Activated CD4-positive, CD25-positive, alpha-beta regulatory T cell treated with anti-CD3 and anti-CD28 coated beads, Interleukin-2, amount 50 U/mL, for 72 hours (primary cell): ENCODE results near the gene DUSP28.
"Not testable (repeated sequence)": the region's sequence is repeated elsewhere in the genome, so short reads cannot be mapped to it uniquely, and the experiment has no call there.

Experiments used
- DNase-seq: peaks from one replicate; pipeline ENCODE4 v3.0.0; 2021

Gene DUSP28

DNA sequence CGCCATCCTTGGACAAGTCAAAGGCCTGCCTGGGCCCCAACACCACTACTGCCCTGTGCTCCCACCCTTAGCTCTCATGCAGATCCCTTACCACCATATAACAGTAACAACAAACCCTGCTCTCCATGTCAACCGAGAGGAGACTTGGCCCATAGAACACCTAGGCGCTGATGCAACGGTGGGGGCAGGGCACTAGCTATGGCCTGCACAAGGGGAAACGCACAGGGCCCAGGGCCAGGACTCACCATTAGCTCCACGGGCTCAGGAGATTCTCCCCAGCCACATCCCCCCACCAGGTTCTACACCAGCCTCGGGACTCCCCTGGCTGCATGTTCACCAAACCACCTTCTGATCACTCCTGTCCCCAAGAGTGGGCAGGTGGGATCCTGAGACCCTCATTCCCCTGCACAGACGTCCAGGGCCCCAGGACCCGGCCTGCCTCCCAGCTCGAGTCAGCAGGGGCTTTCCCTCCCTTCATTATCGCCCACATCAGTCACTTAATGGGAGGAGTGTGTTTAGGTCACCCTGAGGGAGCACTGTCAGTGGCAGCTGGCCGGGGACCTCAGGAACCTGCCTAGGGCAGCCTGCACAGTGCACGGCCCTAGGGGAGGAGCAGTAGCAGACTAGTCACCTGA lies 31.6 kb upstream of the DUSP28 start:
- no peak for DNase-seq

DNA sequence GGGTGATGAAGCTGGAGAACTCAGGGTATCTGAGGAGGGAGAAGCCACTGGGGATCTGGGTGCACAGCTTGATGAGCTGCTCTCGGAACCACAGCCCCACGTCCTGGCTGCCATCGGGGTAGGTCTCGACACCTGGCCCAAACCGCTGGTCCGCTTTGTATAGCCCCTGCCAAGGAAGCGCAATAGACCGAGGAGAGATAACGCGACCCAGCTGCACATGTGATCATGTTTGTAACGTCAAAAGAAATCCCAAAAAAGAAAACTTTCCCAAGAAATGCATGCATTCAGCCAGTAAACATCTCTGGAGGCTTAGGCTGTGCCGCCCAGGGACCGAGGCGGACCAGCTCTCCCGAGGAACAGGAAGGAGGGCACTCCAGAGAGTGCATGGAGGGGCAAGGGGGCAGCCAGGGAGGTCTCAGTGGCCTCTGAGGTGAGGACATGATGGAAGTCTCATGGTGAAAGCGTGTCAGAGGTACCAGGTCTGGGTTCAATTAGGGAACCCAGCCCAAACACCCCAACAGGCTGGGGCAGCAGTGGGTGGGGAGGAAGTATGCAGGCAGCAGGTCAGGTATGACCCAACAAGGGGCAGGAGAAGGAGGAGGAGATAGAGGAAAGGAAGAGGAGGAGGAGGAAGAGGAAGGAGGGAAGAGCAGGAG lies 30.7 kb upstream of the DUSP28 start:
- no peak for DNase-seq

DNA sequence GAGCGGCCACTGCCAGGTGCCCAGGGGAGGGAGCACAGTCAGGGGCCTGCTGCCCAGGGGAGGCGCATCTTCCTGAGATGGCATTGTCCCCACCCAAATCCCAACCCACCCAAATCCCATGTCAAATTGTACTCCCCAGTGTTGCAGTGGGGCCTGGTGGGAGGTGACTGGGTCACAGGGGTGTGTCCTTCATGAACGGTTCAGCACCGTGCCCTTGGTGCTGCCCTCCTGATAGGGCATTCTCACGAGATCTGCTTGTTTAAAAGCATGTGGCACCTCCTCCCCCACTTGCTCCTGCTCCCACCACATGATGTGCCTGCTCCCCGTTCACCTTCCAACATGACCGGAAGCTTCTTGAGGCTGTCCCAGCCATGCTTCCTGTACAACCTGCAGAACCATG lies 30.0 kb upstream of the DUSP28 start:
- no peak for DNase-seq

GRCh38 chr2:240531038-240531437 lies 29.1 kb upstream of the DUSP28 start:
- no peak for DNase-seq

DNA sequence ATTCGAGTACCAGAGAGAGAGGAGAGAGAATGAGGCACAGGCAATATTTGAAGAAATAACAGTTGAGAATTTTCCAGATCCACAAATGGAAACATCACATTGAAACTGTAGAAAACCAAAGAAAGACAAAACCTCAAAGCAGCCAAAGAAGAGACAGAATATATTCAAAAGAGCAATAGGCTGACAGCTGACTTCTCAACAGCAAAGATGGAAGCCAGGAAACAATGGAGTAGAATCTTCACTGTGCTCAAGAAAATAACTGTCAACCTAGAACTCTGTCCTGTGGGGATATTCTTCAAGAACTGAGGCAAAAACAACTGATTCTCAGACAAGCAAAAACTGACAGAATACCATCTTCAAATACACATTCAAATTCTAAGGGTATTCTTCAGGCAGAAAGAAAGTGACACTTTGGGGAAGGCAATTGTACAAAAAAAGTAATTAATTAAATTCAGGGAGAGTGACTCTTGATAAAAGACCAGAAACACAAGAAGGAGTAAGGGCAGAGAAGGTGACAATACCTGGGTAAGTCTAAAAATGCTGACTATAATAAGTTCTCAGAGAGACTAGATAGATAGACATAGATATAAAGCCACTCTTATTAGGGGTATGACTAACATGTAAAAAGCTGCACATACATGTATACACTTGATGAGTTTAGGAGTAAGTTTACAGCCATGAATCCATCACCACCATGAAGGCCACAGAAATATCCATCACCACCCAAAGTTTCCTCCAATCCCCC lies 28.0 kb upstream of the DUSP28 start:
- no peak for DNase-seq

DNA sequence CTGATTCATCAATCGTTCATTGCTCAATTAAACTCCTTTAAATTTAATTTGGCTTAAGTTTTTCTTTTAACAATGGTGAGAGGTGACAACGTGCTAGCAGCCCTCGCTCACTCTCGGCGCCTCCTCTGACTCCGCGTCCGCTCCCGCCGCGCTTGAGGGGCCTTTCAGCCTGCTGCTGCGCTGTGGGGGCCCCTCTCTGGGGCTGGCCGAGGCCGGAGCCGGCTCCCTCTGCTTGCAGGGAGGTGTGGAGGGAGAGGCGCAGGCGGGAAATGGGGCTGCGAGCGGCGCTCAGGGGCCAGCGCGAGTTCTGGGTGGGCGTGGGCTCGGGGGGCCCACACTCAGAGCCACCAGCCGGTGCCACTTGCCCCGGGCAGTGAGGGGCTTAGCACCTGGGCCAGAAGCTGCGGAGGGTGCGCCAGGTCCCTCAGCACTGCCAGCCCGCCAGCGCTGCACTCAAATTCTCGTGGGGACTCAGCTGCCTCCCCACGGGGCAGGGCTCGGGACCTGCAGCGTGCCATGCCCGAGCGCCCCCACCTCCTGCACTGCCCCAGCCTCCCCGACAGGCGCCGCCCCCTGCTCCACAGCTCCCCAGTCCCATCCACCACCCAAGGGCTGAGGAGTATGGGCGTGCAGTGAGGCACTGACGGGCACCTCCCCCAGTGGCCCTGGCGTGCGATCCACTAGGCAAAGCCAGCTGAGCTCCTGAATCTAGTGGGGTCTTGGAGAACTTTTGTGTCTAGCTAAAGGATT lies 22.0 kb upstream of the DUSP28 start:
- no peak for DNase-seq

- DNase-seq = not testable (repeated sequence)
These were observed 21.1 kb upstream of the DUSP28 start for GRCh38 chr2:240539101-240539500.

- no peak for DNase-seq
These were observed 20.3 kb upstream of the DUSP28 start for GRCh38 chr2:240539906-240540305.

DNA sequence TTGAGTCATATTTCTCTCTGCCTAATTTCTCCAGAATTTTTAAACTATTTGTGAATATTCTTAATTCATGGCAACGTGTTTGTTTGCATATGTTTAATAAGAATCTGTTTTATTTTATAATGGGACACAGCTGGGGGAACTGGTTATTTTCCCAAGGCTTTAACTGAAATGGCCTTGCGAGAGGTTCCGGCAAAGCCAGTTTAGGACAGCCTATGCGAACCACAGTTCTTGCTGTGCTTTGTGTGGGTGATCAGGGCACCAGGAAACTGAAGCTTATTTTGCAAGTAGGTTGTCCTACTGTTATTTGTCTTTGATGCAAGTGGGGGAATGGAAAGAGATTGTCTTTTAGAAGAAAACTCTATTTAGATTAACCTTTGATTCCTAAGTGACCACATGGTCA lies 8.9 kb upstream of the DUSP28 start:
- no peak for DNase-seq

- DNase-seq = no peak
These were observed 8.3 kb upstream of the DUSP28 start for GRCh38 chr2:240551811-240552210.

- no peak for DNase-seq
These were observed 6.1 kb upstream of the DUSP28 start for GRCh38 chr2:240553956-240554480.

DNA sequence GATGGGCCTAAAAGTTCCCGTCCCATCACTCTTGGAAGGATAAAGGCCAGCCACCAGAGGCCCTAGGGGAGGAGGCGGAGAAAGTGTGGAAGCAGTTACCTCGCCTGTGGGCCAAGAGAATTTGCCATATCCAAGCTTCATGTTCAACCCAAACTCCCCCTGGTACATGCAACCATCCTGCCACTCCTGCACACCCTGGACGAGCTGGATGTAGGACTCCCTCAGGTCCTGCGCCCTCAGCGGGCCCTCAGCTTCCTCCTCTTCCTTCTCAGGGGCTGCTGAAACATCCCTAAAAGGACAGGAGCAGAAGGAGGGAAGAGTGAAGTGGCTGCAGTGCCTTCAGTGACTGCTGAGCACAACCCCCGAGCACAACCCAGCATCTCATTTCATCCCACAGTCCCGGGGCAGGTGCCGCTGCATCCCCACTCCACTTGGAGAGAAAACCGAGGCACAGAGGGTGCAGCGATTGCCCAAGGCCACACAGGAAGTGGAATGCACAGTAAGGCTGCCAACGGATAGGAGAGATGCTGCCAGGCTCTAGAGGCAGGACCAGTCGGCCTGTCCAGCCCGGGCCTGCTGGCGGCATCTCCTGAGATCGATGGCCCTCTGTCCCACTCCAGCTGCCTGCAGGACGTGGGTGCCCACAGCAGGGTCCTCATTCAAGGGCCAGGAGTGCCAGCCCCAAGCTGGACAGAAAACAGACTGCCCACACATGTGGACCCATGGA lies 5.2 kb upstream of the DUSP28 start:
- DNase-seq = no peak

- DNase-seq = no peak
These were observed 4.5 kb upstream of the DUSP28 start for GRCh38 chr2:240555541-240556250.

- peak; percentile 68 for DNase-seq
These were observed 3.5 kb upstream of the DUSP28 start for GRCh38 chr2:240556553-240557100.

- DNase-seq = no peak
These were observed 2.9 kb upstream of the DUSP28 start for GRCh38 chr2:240557101-240557751.

- peak; percentile 78 for DNase-seq
These were observed 2.3 kb upstream of the DUSP28 start, which contains the start of gene ANKMY1 for GRCh38 chr2:240557808-240558207. Gene ANKMY1, minus strand, starts transcription at chr2:240557988. Its CDS starts 653 bp downstream, at chr2:240557335.

DNA sequence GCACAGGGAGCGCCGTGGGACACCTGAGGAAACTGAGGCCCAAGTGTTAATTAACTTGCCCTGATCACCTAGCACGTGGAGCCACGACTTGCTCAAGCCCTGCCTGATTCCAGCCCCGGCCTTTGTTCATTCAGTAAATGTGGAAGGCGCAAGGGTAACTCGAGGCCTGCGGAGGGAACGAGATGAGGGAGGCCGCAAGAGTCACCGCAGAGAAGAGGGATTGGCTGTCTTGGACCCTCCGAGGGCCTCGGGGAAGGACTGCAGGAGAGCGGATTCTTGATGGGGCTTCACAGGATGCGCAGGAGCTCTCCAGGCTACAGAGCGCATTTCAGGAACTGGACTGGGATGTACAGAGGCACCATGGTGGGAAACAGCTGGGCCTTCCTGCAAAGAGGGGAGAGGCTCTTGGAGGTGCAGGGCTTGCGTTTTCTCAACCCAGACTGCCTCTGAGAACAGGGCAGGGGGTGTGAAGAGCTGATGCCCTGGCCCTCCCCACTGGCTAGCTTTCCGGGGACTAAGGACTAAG lies 1.9 kb upstream of the DUSP28 start:
- DNase-seq = no peak

DNA sequence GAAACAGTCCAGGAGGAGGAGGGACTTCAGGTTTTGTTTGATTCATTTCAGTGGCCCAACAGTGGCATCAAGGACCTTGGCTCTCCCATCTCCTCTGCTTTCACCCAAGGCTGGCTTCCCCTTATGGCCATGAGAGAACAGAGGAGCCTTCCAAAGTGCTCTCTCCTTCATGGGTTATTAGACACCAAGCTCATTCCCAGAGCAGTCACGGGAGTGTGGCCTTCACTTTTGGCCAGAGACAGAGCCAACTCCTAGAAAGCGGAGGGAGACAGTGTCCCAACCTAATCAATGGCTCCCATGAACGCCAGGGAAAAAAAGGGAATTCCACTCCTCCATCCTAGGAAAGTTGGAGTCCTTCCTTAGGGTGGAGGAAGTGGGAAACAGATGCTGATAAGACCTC lies 871 bp upstream of the DUSP28 start:
- DNase-seq = no peak

- peak; percentile 100 for DNase-seq
These were observed 545 bp downstream of the DUSP28 start for GRCh38 chr2:240560480-240561324.
